Measurements from ENCODE around the gene RRAS. TPM values are rescaled to one million over a fixed set of nuclear protein-coding genes. Genes with fewer than 3 reads are reported as not detected.

The RRAS gene
- total RNA-seq, 1 experiment from 2014 or later: 55.9 TPM

- no peak overlapping the region for H2AFZ ChIP-seq (ENCODE audit: low read depth, low read length, poor library complexity, severe bottlenecking)
- H3K9me3 ChIP-seq (ENCODE audit: control insufficient read depth in 1 of 2, insufficient read depth in 1 of 2, low read depth in 1 of 2, low read length in 2 of 2): no peaks in the 10 kb centered on the region
- POLR2A ChIA-PET: no interaction called here
- no peak overlapping the region for H3K27ac ChIP-seq (ENCODE audit: low read depth, low read length)
- H3K36me3 ChIP-seq (ENCODE audit: control insufficient read depth in 1 of 2, insufficient read depth in 2 of 2, low read length in 2 of 2): peaks cover 39 to 53% of the 10 kb centered on the region in 2 experiments
- TF ChIP-seq ZFX (IDR thresholded peaks at IDR 0.05) (no peak), REST (IDR thresholded peaks at IDR 0.05; ENCODE audit: low read depth) (no peak), JUND (IDR thresholded peaks at IDR 0.05) (no peak), CTCF (IDR thresholded peaks at IDR 0.05 in 2 of 3, conservative IDR thresholded peaks at IDR 0.05 in 1 of 3; ENCODE audit: borderline replicate concordance in 1 of 3, insufficient read depth in 1 of 3, low read depth in 2 of 3, low read length in 2 of 3) (no peak), ATF3 (IDR thresholded peaks at IDR 0.05) (no peak), CEBPB (IDR thresholded peaks at IDR 0.05; ENCODE audit: low read depth) (no peak), EGR1 (IDR thresholded peaks at IDR 0.05; ENCODE audit: low read depth) (no peak), ZBTB33 (IDR thresholded peaks at IDR 0.05; ENCODE audit: extremely low read depth, insufficient replicate concordance, low read length) (no peak), RAD21 (IDR thresholded peaks at IDR 0.05; ENCODE audit: low read depth) (no peak), POLR2A (IDR thresholded peaks at IDR 0.05; ENCODE audit: borderline replicate concordance, extremely low read depth, insufficient read depth, insufficient read length) (no peak), POLR2AphosphoS5 (IDR thresholded peaks at IDR 0.05; ENCODE audit: low read depth, low read length) (no peak), ZNF274 (IDR thresholded peaks at IDR 0.05; ENCODE audit: low read depth, low read length) (no peak), TCF7L2 (IDR thresholded peaks at IDR 0.05; ENCODE audit: borderline replicate concordance, extremely low read depth, insufficient read depth, insufficient read length) (no peak), MAX (IDR thresholded peaks at IDR 0.05) (no peak), EZH2phosphoT487 (IDR thresholded peaks at IDR 0.05; ENCODE audit: borderline replicate concordance) (no peak), CBX3 (IDR thresholded peaks at IDR 0.05; ENCODE audit: low read depth) (no peak), EZH2 (IDR thresholded peaks at IDR 0.05) (no peak), ELF1 (IDR thresholded peaks at IDR 0.05; ENCODE audit: borderline replicate concordance, low read depth) (no peak), FOSL1 (IDR thresholded peaks at IDR 0.05; ENCODE audit: low read depth) (no peak)
- H3K9ac ChIP-seq (ENCODE audit: low read length): no peak overlapping the region
- H3K4me3 ChIP-seq (replicated peaks in 1 of 2; ENCODE audit: low read depth in 1 of 2, low read length in 2 of 2): no peak overlapping the region
- H3K4me1 ChIP-seq (ENCODE audit: control insufficient read depth in 1 of 2, insufficient read depth in 2 of 2, low read length in 2 of 2): peaks cover 21 to 29% of the 10 kb centered on the region in 2 experiments
- no peak overlapping the region for H3K4me2 ChIP-seq (ENCODE audit: low read length)
- H3K79me2 ChIP-seq (ENCODE audit: insufficient read depth, low read length): peaks cover 86% of the 10 kb centered on the region
- no TSS peak for BruUV-seq (replicated peaks)
- no peak for ATAC-seq
- peaks cover 38% of the 10 kb centered on the region; the same call in 1 of the 2 replicates for H4K20me1 ChIP-seq (ENCODE audit: insufficient read depth)
- CTCF ChIA-PET: no interaction called here
- intact Hi-C loops (cut with micrococcal nuclease): no loop called here
- H3K27me3 ChIP-seq (ENCODE audit: insufficient read depth, low read length): no peaks in the 10 kb centered on the region
- RAD21 ChIA-PET (ENCODE audit: low non-redundant PET in 1 of 2, low total read pairs in 2 of 2, uncharacterized antibody in 2 of 2, unreplicated experiment in 2 of 2): no interaction called here
- no peaks in the 10 kb centered on the region for H3K9me2 ChIP-seq (ENCODE audit: insufficient read depth)
- DNase-seq (ENCODE audit: low read depth, low spot score): no peak
Observed at GRCh38 chr19:49682274-49682673, 42.3 kb upstream of the RRAS start.

Data from HCT116 (cell line).